H1 (cell line): Measurements from ENCODE around the gene BABAM2. TPM values are rescaled to one million over a fixed set of nuclear protein-coding genes. Genes with fewer than 3 reads are reported as not detected.

ENCODE experiments used
- CTCF ChIA-PET: fragments of 300-600 bp; sonication (Branson Sonifier 250); formaldehyde crosslinking; loops from one replicate; lab custom pipeline; 2021; ENCODE audit not compliant: partially characterized antibody; lab: Charles Lee
- POLR2A ChIA-PET: fragments of 300-600 bp; sonication (Branson Sonifier 250); formaldehyde crosslinking; loops from one replicate; lab custom pipeline; 2021; ENCODE audit warnings: inconsistent platforms; ENCODE audit not compliant: partially characterized antibody; lab: Charles Lee
- DNase-seq, 2 experiments: peaks; one replicate each; pipeline versions ENCODE4 v3.0.0 to v3.0.0-alpha.2; 2010 to 2022; ENCODE audit warnings: low spot score in 2 of 2, low read depth in 1 of 2, mixed read lengths in 1 of 2
- FAIRE-seq: peaks from 2 replicates; lab custom pipeline; 2011; peaks lifted over from hg19 to GRCh38; lab: Jason Lieb, UNC
- H2AFZ ChIP-seq: 2 replicates; pipeline ENCODE4 v1.8.1; 2012; ENCODE audit warnings: low read length, inconsistent platforms
- H2AK5ac ChIP-seq: 2 replicates; pipeline ENCODE4 v1.6.1; 2013; ENCODE audit warnings: low read depth, low read length
- H2BK120ac ChIP-seq: replicated peaks from 2 replicates; pipeline ENCODE3; 2013; ENCODE audit warnings: low read depth, low read length, inconsistent platforms
- H2BK12ac ChIP-seq: 2 replicates; pipeline ENCODE4 v1.6.1; 2013; ENCODE audit warnings: low read depth, low read length
- H2BK15ac ChIP-seq: 2 replicates; pipeline ENCODE4 v1.6.1; 2013; ENCODE audit warnings: low read length
- H2BK20ac ChIP-seq: 2 replicates; pipeline ENCODE4 v1.6.1; 2013; ENCODE audit warnings: low read length
- H2BK5ac ChIP-seq: 2 replicates; pipeline ENCODE4 v1.6.1; 2013; ENCODE audit warnings: low read depth, low read length
- H3K14ac ChIP-seq: 2 replicates; pipeline ENCODE4 v1.6.1; 2013; ENCODE audit warnings: inconsistent platforms; ENCODE audit not compliant: insufficient read length
- H3K18ac ChIP-seq: 2 replicates; pipeline ENCODE4 v1.6.1; 2013; ENCODE audit warnings: low read length; ENCODE audit errors: extremely low read depth
- H3K23ac ChIP-seq: 2 replicates; pipeline ENCODE4 v1.6.1; 2013; ENCODE audit warnings: inconsistent platforms; ENCODE audit not compliant: insufficient read length
- H3K23me2 ChIP-seq: 2 replicates; pipeline ENCODE4 v1.6.1; 2013; ENCODE audit warnings: low read depth, low read length
- H3K27ac ChIP-seq: 2 replicates; pipeline ENCODE4 v1.6.1; 2011; ENCODE audit warnings: low read depth, low read length, inconsistent platforms
- H3K27me3 ChIP-seq, 4 experiments: replicated peaks in 1 of 4; 1 replicate in 1 of 4; 2 replicates in 3 of 4; pipeline versions ENCODE4 v1.6.1 to v1.8.1; 2011 to 2013; ENCODE audit warnings: low read length in 3 of 4, mild to moderate bottlenecking in 3 of 4, inconsistent platforms in 2 of 4, mixed read lengths in 2 of 4, moderate library complexity in 1 of 4; ENCODE audit not compliant: control insufficient read depth in 3 of 4, insufficient read depth in 3 of 4; ENCODE audit errors: extremely low read depth in 1 of 4
- H3K36me3 ChIP-seq, 4 experiments: 2 replicates each; pipeline versions ENCODE4 v1.6.1 to v1.8.1; 2011 to 2013; ENCODE audit warnings: mild to moderate bottlenecking in 4 of 4, low read length in 3 of 4, moderate library complexity in 2 of 4, control low read depth in 1 of 4, inconsistent platforms in 1 of 4; ENCODE audit not compliant: insufficient read depth in 4 of 4, control insufficient read depth in 2 of 4
- H3K4ac ChIP-seq: replicated peaks from 2 replicates; pipeline ENCODE3; 2013; ENCODE audit warnings: low read length, low read depth, mixed read lengths, inconsistent platforms; ENCODE audit not compliant: insufficient read length
- H3K4me1 ChIP-seq, 4 experiments: replicated peaks in 1 of 4; 1 replicate in 1 of 4; 2 replicates in 3 of 4; pipeline versions ENCODE4 v1.6.1 to v1.8.1; 2011 to 2013; ENCODE audit warnings: low read length in 3 of 4, inconsistent platforms in 2 of 4, mixed read lengths in 1 of 4; ENCODE audit not compliant: insufficient read depth in 4 of 4, control insufficient read depth in 3 of 4
- H3K4me2 ChIP-seq, 2 experiments: 2 replicates each; pipeline versions ENCODE4 v1.6.1 to v1.8.1; 2011 to 2013; ENCODE audit warnings: low read depth in 2 of 2, low read length in 2 of 2, control low read depth in 1 of 2, inconsistent platforms in 1 of 2, mild to moderate bottlenecking in 1 of 2; ENCODE audit not compliant: insufficient read depth in 1 of 2
- H3K4me3 ChIP-seq, 4 experiments: fragments of 200-600, 300-600 bp in 1 of 4; sonication (generic), shearing (Covaris generic), sonication (Bioruptor Twin) in 1 of 4; 2 replicates each; pipeline versions ENCODE4 v1.5.1 to v1.8.1; 2011 to 2016; ENCODE audit warnings: low read length in 4 of 4, low read depth in 3 of 4, control low read depth in 2 of 4, inconsistent platforms in 2 of 4, mild to moderate bottlenecking in 2 of 4, mixed read lengths in 1 of 4, moderate library complexity in 1 of 4; ENCODE audit not compliant: insufficient read depth in 2 of 4; ENCODE audit errors: extremely low read depth in 1 of 4
- H3K56ac ChIP-seq: replicated peaks from 2 replicates; pipeline ENCODE3; 2013; ENCODE audit warnings: low read depth, mild to moderate bottlenecking, mixed read lengths, low read length, inconsistent platforms; ENCODE audit not compliant: insufficient read length
- H3K79me1 ChIP-seq: 2 replicates; pipeline ENCODE4 v1.6.1; 2013; ENCODE audit warnings: low read depth, low read length, control low read depth
- H3K79me2 ChIP-seq, 2 experiments: 2 replicates each; pipeline versions ENCODE4 v1.6.1 to v1.8.1; 2012 to 2013; ENCODE audit warnings: low read length in 2 of 2, mild to moderate bottlenecking in 2 of 2, inconsistent platforms in 1 of 2; ENCODE audit not compliant: insufficient read depth in 2 of 2, control insufficient read depth in 1 of 2
- H3K9ac ChIP-seq, 4 experiments: replicated peaks in 1 of 4; 1 replicate in 1 of 4; 2 replicates in 3 of 4; pipeline versions ENCODE4 v1.6.1 to v1.8.1; 2011 to 2013; ENCODE audit warnings: low read depth in 3 of 4, low read length in 3 of 4, control low read depth in 2 of 4, mild to moderate bottlenecking in 2 of 4, moderate library complexity in 2 of 4, inconsistent platforms in 1 of 4; ENCODE audit errors: extremely low read depth in 1 of 4
- H3K9me3 ChIP-seq, 2 experiments: 2 replicates each; pipeline versions ENCODE4 v1.6.1 to v1.8.1; 2012 to 2013; ENCODE audit warnings: mild to moderate bottlenecking in 2 of 2, moderate library complexity in 2 of 2, control low read depth in 1 of 2, inconsistent platforms in 1 of 2, low read depth in 1 of 2, low read length in 1 of 2, mixed read lengths in 1 of 2; ENCODE audit not compliant: insufficient read depth in 2 of 2
- H4K20me1 ChIP-seq, 2 experiments: replicated peaks in 1 of 2; 2 replicates each; pipeline versions ENCODE3 to v1.8.1; 2011 to 2013; ENCODE audit warnings: inconsistent platforms in 2 of 2, low read length in 2 of 2, mild to moderate bottlenecking in 1 of 2; ENCODE audit not compliant: insufficient read depth in 2 of 2, control insufficient read depth in 1 of 2
- H4K5ac ChIP-seq: 2 replicates; pipeline ENCODE4 v1.6.1; 2013; ENCODE audit warnings: low read length, low read depth, mixed read lengths, inconsistent platforms; ENCODE audit not compliant: insufficient read length
- H4K8ac ChIP-seq: 2 replicates; pipeline ENCODE4 v1.8.0; 2013; ENCODE audit warnings: mild to moderate bottlenecking, moderate library complexity, low read length, inconsistent platforms; ENCODE audit not compliant: insufficient read depth; ENCODE audit errors: extremely low read depth
- H4K91ac ChIP-seq: replicated peaks from 2 replicates; pipeline ENCODE3; 2013; ENCODE audit warnings: low read length, mixed read lengths, inconsistent platforms; ENCODE audit not compliant: insufficient read length
- E2F6 ChIP-seq: IDR thresholded peaks from 2 replicates; pipeline ENCODE4 v1.6.1; 2012; ENCODE audit warnings: inconsistent platforms
- WGBS, 2 experiments: shearing (Covaris generic) in 1 of 2; methylation state at CpG; one replicate each; pipeline versions ENCODE4 v1.1.6 to v1.1.7; 2013 to 2015; ENCODE audit warnings: low lambda C conversion rate in 2 of 2, mixed read lengths in 2 of 2, inconsistent platforms in 1 of 2, low coverage in 1 of 2, missing lambda C conversion rate in 1 of 2; ENCODE audit not compliant: insufficient replicate concordance in 2 of 2, insufficient coverage in 1 of 2, insufficient read length in 1 of 2; ENCODE audit errors: extremely low coverage in 1 of 2, missing lambda C conversion rate in 1 of 2; 5-methylcytosine and 5-hydroxymethylcytosine counted together
- polyA plus RNA-seq, 7 experiments: library from polyadenylated mRNA; depleted of rRNA in 3 of 7; stranded (reverse) in 5 of 7; unstranded in 2 of 7; fragments of >200 nt in 5 of 7; fragments of 200-250 nt in 2 of 7; gene quantifications; 1 replicate in 5 of 7; 2 replicates in 1 of 7; 4 replicates in 1 of 7; pipeline versions ENCODE4 v1.2.1 to v1.2.3, GENCODE V29; 2011 to 2013; ENCODE audit warnings: missing spikeins in 2 of 7, mixed read lengths in 2 of 7
- total RNA-seq: library from RNA; stranded (reverse); fragmentation: NEBNext Ultra II Directional; extraction: Animal tissue kit (Norgen Biotek cat#: 25700); gene quantifications from 2 replicates; pipeline ENCODE4 v1.2.1, GENCODE V29; 2021

BABAM2 gene
- total and polyA plus RNA-seq, 2 of the 8 experiments (the other 6 are each of a cell fraction or from before 2014, with no cell fraction given), result 15.8 to 20.9 TPM

- H2BK20ac ChIP-seq, result no peak overlapping the region
- H4K20me1 ChIP-seq, result no peaks in the 10 kb centered on the region
- H2BK12ac ChIP-seq, result no peak overlapping the region
- no peak for TF ChIP-seq E2F6
- H3K79me2 ChIP-seq, result no peaks in the 10 kb centered on the region
- H3K4ac ChIP-seq, result no peak overlapping the region
- no peak overlapping the region for H3K18ac ChIP-seq
- H3K4me3 ChIP-seq, result no peak overlapping the region
- H2BK5ac ChIP-seq, result no peak overlapping the region
- FAIRE-seq (no peak), DNase-seq (no peak)
- no peak overlapping the region for H3K27ac ChIP-seq
- CTCF ChIA-PET, result no interaction called here
- no peaks in the 10 kb centered on the region for H3K79me1 ChIP-seq
- peak overlapping the region; percentile 72 for H3K56ac ChIP-seq
- no peak overlapping the region for H3K14ac ChIP-seq
- 88% methylated on average over 9 of the region's 9 CpGs; no CpG with 5 or more reads in 1 of the 2 experiments for WGBS, 2 experiments
- H3K23me2 ChIP-seq, result no peaks in the 10 kb centered on the region
- peaks cover 0 to 3% of the 10 kb centered on the region in 2 experiments; a peak in 1 of 4 replicates for H3K9me3 ChIP-seq
- no peak overlapping the region for H4K5ac ChIP-seq
- no peaks in the 10 kb centered on the region for H3K36me3 ChIP-seq
- H2BK120ac ChIP-seq, result no peak overlapping the region
- H3K23ac ChIP-seq, result no peak overlapping the region
- no peaks in the 10 kb centered on the region for H3K27me3 ChIP-seq
- H2BK15ac ChIP-seq, result no peak overlapping the region
- POLR2A ChIA-PET, result no interaction called here
- H3K4me1 ChIP-seq, result no peaks in the 10 kb centered on the region; a peak in 1 of 7 replicates
- H4K91ac ChIP-seq, result no peak overlapping the region
- H4K8ac ChIP-seq, result no peak overlapping the region
- no peak overlapping the region for H2AK5ac ChIP-seq
- no peak overlapping the region for H2AFZ ChIP-seq
- H3K4me2 ChIP-seq, result no peak overlapping the region
- no peak overlapping the region for H3K9ac ChIP-seq
These were observed 281.8 kb downstream of the BABAM2 start for GRCh38 chr2:28172114-28172898.
